KG1 (cell line): ENCODE measurements around the gene FSTL4.
A peak's percentile ranks its signal among the peaks of the same experiment; 100 is the strongest.

Experiments used
- DNase-seq: peaks from one replicate; lab custom pipeline; 2025; lab: John Stamatoyannopoulos, UW

FSTL4 gene

GRCh38 chr5:133321286-133321832 lies 291.0 kb downstream of the FSTL4 start:
- no peak for DNase-seq

GRCh38 chr5:133319905-133320520 lies 292.3 kb downstream of the FSTL4 start:
- DNase-seq = no peak

- DNase-seq = no peak
Observed at GRCh38 chr5:133319244-133319643, 293.1 kb downstream of the FSTL4 start.

- no peak for DNase-seq
Observed at GRCh38 chr5:133317558-133317957, 294.8 kb downstream of the FSTL4 start.

GRCh38 chr5:133316346-133317343 lies 295.7 kb downstream of the FSTL4 start:
- no peak for DNase-seq

- DNase-seq = no peak
Observed at GRCh38 chr5:133314086-133314485, 298.3 kb downstream of the FSTL4 start.

- no peak for DNase-seq
Observed at GRCh38 chr5:133311176-133311575, 301.2 kb downstream of the FSTL4 start.

- DNase-seq = no peak
Observed at GRCh38 chr5:133309984-133310621, 302.2 kb downstream of the FSTL4 start.

- DNase-seq = peak; percentile 0
Observed at GRCh38 chr5:133309166-133309795, 303.1 kb downstream of the FSTL4 start.

- DNase-seq = no peak
Observed at GRCh38 chr5:133307275-133307674, 305.1 kb downstream of the FSTL4 start.

GRCh38 chr5:133304707-133305216 lies 307.6 kb downstream of the FSTL4 start:
- no peak for DNase-seq

GRCh38 chr5:133304178-133304577 lies 308.2 kb downstream of the FSTL4 start:
- DNase-seq = no peak

GRCh38 chr5:133303298-133303697 lies 309.0 kb downstream of the FSTL4 start:
- no peak for DNase-seq

- no peak for DNase-seq
Observed at GRCh38 chr5:133299728-133300127, 312.6 kb downstream of the FSTL4 start.

- no peak for DNase-seq
Observed at GRCh38 chr5:133299021-133299420, 313.3 kb downstream of the FSTL4 start.

GRCh38 chr5:133298447-133298846 lies 313.9 kb downstream of the FSTL4 start:
- DNase-seq = no peak

- DNase-seq = no peak
Observed at GRCh38 chr5:133297293-133297692, 315.0 kb downstream of the FSTL4 start.

GRCh38 chr5:133296624-133297023 lies 315.7 kb downstream of the FSTL4 start:
- DNase-seq = no peak

GRCh38 chr5:133295520-133295919 lies 316.8 kb downstream of the FSTL4 start:
- no peak for DNase-seq

GRCh38 chr5:133294380-133294779 lies 318.0 kb downstream of the FSTL4 start:
- no peak for DNase-seq

GRCh38 chr5:133293960-133294359 lies 318.4 kb downstream of the FSTL4 start:
- no peak for DNase-seq

- no peak for DNase-seq
Observed at GRCh38 chr5:133292300-133292699, 320.0 kb downstream of the FSTL4 start.
